Prostate gland (tissue), 2 donors: ENCODE results near the gene RRP36. TPM values are rescaled to one million over a fixed set of nuclear protein-coding genes. Genes with fewer than 3 reads are reported as not detected.

Source experiments
- DNase-seq: peaks from one replicate; pipeline ENCODE4 v3.0.0-alpha.2; 2019; ENCODE audit warnings: low spot score
- H3K27ac ChIP-seq, 2 donors: fragments of 200-600 bp; sonication (generic); 2 replicates each; pipeline ENCODE4 v1.5.1; 2017 to 2019
- H3K27me3 ChIP-seq: fragments of 200-600 bp; sonication (generic); replicated peaks from 2 replicates; pipeline ENCODE4 v1.5.1; 2019; ENCODE audit not compliant: insufficient read depth
- H3K36me3 ChIP-seq, 2 donors: fragments of 200-600 bp; sonication (generic); 1 replicate in 1 of 2; 2 replicates in 1 of 2; pipeline versions ENCODE4 v1.5.1 to v1.8.1; 2017 to 2019
- H3K4me1 ChIP-seq: fragments of 200-600 bp; sonication (generic); replicated peaks from 2 replicates; pipeline ENCODE4 v1.5.1; 2019
- H3K4me3 ChIP-seq, 2 donors: fragments of 200-600 bp; sonication (generic); 2 replicates each; pipeline ENCODE4 v1.5.1; 2017 to 2019
- H3K9me3 ChIP-seq: fragments of 200-600 bp; sonication (generic); 2 replicates; pipeline ENCODE4 v1.5.1; 2017
- CTCF ChIP-seq, 4 experiments: fragments of 200-600 bp in 2 of 4; fragments of 450-650 bp in 2 of 4; sonication (generic) in 2 of 4; IDR thresholded peaks; 1 replicate in 3 of 4; 2 replicates in 1 of 4; pipeline ENCODE4 v1.5.1; 2016 to 2019; ENCODE audit warnings: antibody characterized with exemption in 4 of 4, mild to moderate bottlenecking in 2 of 4, moderate library complexity in 2 of 4
- POLR2A ChIP-seq: fragments of 450-650 bp; IDR thresholded peaks from one replicate; pipeline ENCODE4 v1.6.1; 2016; ENCODE audit warnings: antibody characterized with exemption, mild to moderate bottlenecking
- POLR2AphosphoS5 ChIP-seq: sonication (generic); formaldehyde crosslinking; IDR thresholded peaks from one replicate; pipeline ENCODE4 v1.6.1; 2017; ENCODE audit warnings: antibody characterized with exemption
- WGBS: methylation state at CpG from one replicate; pipeline ENCODE4 v1.1.5; 2018; 5-methylcytosine and 5-hydroxymethylcytosine counted together
- intact Hi-C: fragments of 100-400 bp; cut with DNase I; formaldehyde crosslinking; loops from one replicate; pipeline ENCODE4 v1.14.2; 2022
- total RNA-seq, 2 donors: library from RNA; depleted of rRNA; stranded (reverse); fragments of >200 nt; gene quantifications; one replicate each; pipeline ENCODE4 v1.1.0, GENCODE V29; 2016

The RRP36 gene
- total RNA-seq, 2 donors from 2014 or later, result 45.1 to 50.8 TPM

GRCh38 chr6:43006251-43006650, 15.2 kb upstream of the RRP36 start:
- no peak overlapping the region for H3K27ac ChIP-seq
- DNase-seq, result no peak
- no peak for TF ChIP-seq CTCF (IDR thresholded peaks at IDR 0.05)
- no peak for TF ChIP-seq POLR2AphosphoS5
- TF ChIP-seq POLR2A, result no peak
- WGBS, result 92% methylated on average over 11 of the region's 11 CpGs
- no peaks in the 10 kb centered on the region for H3K4me1 ChIP-seq
- no peaks in the 10 kb centered on the region for H3K27me3 ChIP-seq
- H3K4me3 ChIP-seq, result no peak overlapping the region
- peaks cover 4 to 10% of the 10 kb centered on the region in 2 donors for H3K36me3 ChIP-seq
- no peaks in the 10 kb centered on the region for H3K9me3 ChIP-seq
- intact Hi-C loops, result no loop called here

GRCh38 chr6:43007126-43007525, 14.3 kb upstream of the RRP36 start:
- WGBS, result 92% methylated on average over 9 of the region's 9 CpGs
- peaks cover 6 to 10% of the 10 kb centered on the region in 2 donors for H3K36me3 ChIP-seq
- H3K4me1 ChIP-seq, result no peaks in the 10 kb centered on the region

GRCh38 chr6:43009124-43009523, 12.3 kb upstream of the RRP36 start:
- Histone ChIP-seq H3K9me3 (no peaks in the 10 kb centered on the region), H3K36me3 (peaks cover 6 to 10% of the 10 kb centered on the region in 2 donors), H3K4me1 (no peaks in the 10 kb centered on the region), H3K27ac (no peak overlapping the region), H3K4me3 (no peak overlapping the region), H3K27me3 (no peaks in the 10 kb centered on the region)
- peak; percentile 12 for TF ChIP-seq POLR2AphosphoS5
- TF ChIP-seq CTCF (IDR thresholded peaks at IDR 0.05), result peak in 3 of 4 experiments; percentile 22 to 55 (median 48)
- TF ChIP-seq POLR2A, result no peak
- intact Hi-C loops, result no loop called here
- peak; percentile 19 for DNase-seq
- 44% methylated on average over 6 of the region's 6 CpGs for WGBS

More at GRCh38 chr6:43007126-43007525, 14.3 kb upstream of the RRP36 start:
- DNase-seq, result no peak
- TF ChIP-seq POLR2A (no peak), CTCF (IDR thresholded peaks at IDR 0.05) (no peak), POLR2AphosphoS5 (no peak)
- Histone ChIP-seq H3K4me3 (no peak overlapping the region), H3K27ac (no peak overlapping the region), H3K9me3 (no peaks in the 10 kb centered on the region), H3K27me3 (no peaks in the 10 kb centered on the region)
- intact Hi-C loops, result no loop called here

GRCh38 chr6:43011207-43011606, 10.2 kb upstream of the RRP36 start:
- Histone ChIP-seq H3K4me3 (no peak overlapping the region), H3K27me3 (no peaks in the 10 kb centered on the region), H3K4me1 (peaks cover 5% of the 10 kb centered on the region), H3K36me3 (peaks cover 6 to 10% of the 10 kb centered on the region in 2 donors), H3K27ac (no peak overlapping the region), H3K9me3 (no peaks in the 10 kb centered on the region)
- DNase-seq, result no peak
- WGBS, result 70% methylated on average over 6 of the region's 6 CpGs
- intact Hi-C loops, result loop anchor here (5.0 to 10.0 kb wide), 3 partner anchors 54 to 161 kb away; partner anchors contain the start of gene SRF
- TF ChIP-seq CTCF (IDR thresholded peaks at IDR 0.05) (no peak), POLR2AphosphoS5 (no peak), POLR2A (no peak)

- no peak overlapping the region for H3K4me3 ChIP-seq
- no peaks in the 10 kb centered on the region for H3K9me3 ChIP-seq
- no peak overlapping the region for H3K27ac ChIP-seq
- no peak for DNase-seq
- H3K36me3 ChIP-seq, result peaks cover 6 to 10% of the 10 kb centered on the region in 2 donors
- no peaks in the 10 kb centered on the region for H3K27me3 ChIP-seq
- intact Hi-C loops, result loop anchor here (5.0 to 10.0 kb wide), 3 partner anchors 52 to 160 kb away; partner anchors contain the start of gene SRF
- TF ChIP-seq CTCF (IDR thresholded peaks at IDR 0.05) (no peak), POLR2A (no peak), POLR2AphosphoS5 (no peak)
- WGBS, result 72% methylated on average over 6 of the region's 6 CpGs
- peaks cover 8% of the 10 kb centered on the region for H3K4me1 ChIP-seq
Observed at GRCh38 chr6:43012364-43012763, 9.1 kb upstream of the RRP36 start.
